HG02884 (cell line): ENCODE results near the gene APCDD1L.
"Not testable (repeated sequence)": the region's sequence is repeated elsewhere in the genome, so short reads cannot be mapped to it uniquely, and the experiment has no call there.

ENCODE experiments used
- ATAC-seq: cut with Tn5 transposase; IDR thresholded peaks from one replicate; pipeline ENCODE4 v1.9.1; 2021; ENCODE audit warnings: mild to moderate bottlenecking, moderate library complexity; ENCODE audit not compliant: unreplicated experiment

Gene APCDD1L

DNA sequence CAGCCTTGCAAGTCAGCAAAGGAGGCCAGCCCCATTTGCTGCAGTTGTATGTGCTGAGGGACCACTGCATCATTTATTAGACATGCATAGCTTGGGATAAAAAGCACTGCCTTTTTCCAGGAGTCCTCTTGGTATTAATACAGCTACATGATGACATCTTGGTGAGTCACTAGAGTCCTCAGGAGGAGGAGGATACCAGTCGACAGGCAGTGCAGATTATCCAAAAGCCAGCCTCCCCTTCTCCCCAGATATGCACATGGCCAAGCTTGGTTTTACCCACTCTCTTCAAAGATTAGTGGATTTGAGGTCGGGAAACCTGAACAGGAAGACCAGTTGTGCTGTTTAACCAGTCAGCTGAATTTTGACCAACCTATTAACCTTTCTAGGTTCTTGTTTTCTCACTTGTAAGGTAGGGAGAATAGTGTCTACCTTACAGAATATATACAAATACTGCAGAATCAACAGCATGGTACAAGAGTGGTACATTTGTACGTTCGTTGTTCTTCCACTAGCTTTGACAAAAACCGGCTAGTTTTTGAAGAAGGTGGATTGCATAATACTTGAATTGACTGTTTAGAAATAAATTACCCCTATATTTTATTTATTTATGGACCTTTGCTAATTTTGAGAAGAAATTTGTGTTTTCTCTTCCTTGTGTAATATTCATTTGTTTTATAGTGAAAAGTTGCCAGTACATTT, 94.3 kb downstream of the APCDD1L start:
- ATAC-seq, result no peak

DNA sequence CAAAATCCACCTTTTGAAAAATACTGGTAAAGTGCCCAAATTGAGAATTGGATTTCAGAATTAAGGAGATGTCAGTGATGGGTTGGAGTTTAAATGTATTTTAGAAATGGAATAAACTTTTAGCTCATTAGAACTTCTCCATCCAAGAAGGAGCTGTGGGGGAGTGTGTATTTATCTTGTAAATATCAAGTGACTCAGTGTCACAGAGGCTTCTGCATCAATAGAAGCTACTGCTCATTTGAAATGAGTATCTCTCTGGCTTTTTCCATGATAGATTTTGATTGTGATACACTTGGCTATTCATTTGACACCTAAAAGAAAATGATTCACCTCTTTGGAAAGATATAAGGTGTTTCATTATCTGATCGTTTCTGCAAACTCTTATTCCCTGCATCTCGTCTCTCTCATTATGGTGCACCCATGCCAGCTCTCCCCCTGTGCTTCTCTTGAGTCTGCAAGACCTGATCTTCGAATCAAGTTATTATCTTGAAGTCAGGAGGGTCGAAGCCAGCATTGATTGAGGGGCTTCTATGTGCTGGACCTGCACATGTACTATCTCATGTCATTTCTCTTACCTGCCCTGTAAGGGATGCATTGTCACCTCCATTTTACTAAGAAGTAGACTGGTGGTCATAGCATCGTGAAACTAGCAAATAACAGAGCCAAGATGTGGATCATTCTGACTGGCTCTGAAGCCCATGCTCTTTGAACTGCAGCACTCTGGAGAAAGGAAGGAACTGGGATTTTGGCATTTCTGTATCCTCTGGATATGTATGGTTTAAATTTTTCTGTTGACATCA, 96.0 kb downstream of the APCDD1L start:
- no peak for ATAC-seq

DNA sequence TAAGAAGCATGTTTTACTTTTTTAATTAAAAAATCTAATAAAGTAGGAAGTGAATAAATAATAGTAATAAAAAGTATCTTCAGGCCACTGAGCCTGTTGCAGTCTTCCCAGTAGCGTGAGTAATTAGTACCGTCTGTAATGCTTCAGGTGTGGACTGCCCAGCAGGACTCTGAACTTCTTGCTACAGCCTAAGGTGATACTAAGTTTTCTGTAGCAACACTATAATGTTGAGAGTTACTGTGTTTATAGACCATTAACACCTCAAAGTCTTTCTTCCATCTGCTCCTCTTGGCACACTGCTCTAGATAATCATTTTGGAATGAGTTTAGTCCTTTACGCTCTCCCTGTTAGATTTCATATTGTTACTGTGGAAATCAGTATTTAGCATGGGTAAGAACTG, 97.8 kb downstream of the APCDD1L start:
- no peak for ATAC-seq

- no peak for ATAC-seq
Measured at GRCh38 chr20:58416835-58417234, 98.4 kb downstream of the APCDD1L start.

DNA sequence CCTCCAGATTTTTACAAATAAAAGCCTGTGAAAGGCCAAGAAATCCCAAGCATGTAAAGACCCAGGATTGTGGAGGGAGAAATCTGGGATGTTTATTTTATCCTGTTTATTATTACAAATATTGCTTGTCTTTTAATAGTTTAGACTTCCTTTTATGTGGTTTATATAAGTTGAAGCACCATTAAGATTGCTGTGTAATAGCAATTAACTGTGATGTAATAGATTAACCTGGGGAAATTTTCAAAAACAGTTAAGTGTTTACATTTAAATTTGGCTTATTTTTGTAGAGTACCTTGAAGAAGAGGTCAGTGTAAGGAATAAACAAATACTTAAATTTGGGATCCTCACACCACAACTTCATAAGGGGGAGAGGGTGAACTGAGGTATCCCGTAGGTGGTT, 99.1 kb downstream of the APCDD1L start:
- no peak for ATAC-seq

DNA sequence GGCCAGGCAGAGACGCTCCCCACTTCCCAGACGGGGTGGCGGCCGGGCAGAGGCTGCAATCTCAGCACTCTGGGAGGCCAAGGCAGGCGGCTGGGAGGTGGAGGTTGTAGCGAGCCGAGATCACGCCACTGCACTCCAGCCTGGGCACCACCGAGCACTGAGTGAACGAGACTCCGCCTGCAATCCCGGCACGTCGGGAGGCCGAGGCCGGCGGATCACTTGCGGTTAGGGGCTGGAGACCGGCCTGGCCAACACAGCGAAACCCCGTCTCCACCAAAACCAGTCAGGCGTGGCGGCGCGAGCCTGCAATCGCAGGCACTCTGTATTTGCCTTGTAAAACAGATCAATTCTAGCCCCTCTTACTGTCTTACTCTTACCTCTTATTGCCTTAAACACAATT, 100.4 kb downstream of the APCDD1L start:
- ATAC-seq, result not testable (repeated sequence)

- not testable (repeated sequence) for ATAC-seq
Measured at GRCh38 chr20:58414216-58414615, 101.0 kb downstream of the APCDD1L start.
